ENCODE data around the gene EXD3. TPM values are rescaled to one million over a fixed set of nuclear protein-coding genes. Genes with fewer than 3 reads are reported as not detected.
"Not testable (repeated sequence)": the region's sequence is repeated elsewhere in the genome, so short reads cannot be mapped to it uniquely, and the experiment has no call there.

The EXD3 gene
- polyA plus RNA-seq, 1 donor, result 14.1 TPM

DNA sequence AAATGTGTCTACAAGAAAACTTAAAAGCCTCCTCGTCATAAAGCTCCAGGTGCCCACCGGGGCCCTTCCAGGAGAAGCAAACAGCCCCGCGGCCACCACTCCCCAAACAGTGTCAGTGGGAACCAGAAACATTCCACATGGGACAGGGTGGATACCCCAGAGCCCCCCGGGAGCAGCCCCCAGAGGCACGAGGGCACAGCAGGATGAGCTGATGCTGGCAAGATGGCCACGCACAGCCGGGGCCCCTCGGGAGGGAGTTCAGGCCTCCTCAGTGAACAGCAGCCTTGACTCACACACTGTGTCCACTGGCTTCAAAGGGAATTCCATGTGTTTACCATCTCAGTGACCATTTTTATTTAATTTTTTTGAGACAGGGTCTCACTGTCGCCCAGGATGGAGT, 10.5 kb downstream of the EXD3 start:
- no peak for DNase-seq

- no peak for DNase-seq
These were observed 11.1 kb downstream of the EXD3 start for GRCh38 chr9:137411645-137412380.

GRCh38 chr9:137411260-137411644, 11.7 kb downstream of the EXD3 start:
- DNase-seq, result no peak

- DNase-seq, result no peak
These were observed 12.1 kb downstream of the EXD3 start for GRCh38 chr9:137410891-137411249.

GRCh38 chr9:137410236-137410890, 12.6 kb downstream of the EXD3 start:
- not testable (repeated sequence) for DNase-seq

DNA sequence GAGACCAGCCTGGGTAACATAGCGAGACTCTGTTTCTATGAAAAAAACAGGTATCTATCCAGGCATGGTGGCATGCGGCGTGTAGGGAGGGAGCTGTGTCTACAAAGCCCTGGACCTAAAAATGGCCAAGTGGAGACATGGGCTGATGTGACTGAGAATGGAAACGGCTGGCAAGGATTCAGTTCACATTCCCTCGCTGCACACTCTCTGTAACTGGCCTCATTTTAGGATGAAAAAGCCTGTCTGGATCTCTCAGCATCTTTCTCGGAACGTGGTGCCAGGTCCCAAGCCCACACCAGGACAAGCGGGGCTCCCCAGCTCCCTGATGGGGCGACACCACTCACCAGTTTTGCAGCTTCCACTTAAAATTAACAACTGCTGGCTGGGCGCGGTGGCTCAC, 13.4 kb downstream of the EXD3 start:
- no peak for DNase-seq

DNA sequence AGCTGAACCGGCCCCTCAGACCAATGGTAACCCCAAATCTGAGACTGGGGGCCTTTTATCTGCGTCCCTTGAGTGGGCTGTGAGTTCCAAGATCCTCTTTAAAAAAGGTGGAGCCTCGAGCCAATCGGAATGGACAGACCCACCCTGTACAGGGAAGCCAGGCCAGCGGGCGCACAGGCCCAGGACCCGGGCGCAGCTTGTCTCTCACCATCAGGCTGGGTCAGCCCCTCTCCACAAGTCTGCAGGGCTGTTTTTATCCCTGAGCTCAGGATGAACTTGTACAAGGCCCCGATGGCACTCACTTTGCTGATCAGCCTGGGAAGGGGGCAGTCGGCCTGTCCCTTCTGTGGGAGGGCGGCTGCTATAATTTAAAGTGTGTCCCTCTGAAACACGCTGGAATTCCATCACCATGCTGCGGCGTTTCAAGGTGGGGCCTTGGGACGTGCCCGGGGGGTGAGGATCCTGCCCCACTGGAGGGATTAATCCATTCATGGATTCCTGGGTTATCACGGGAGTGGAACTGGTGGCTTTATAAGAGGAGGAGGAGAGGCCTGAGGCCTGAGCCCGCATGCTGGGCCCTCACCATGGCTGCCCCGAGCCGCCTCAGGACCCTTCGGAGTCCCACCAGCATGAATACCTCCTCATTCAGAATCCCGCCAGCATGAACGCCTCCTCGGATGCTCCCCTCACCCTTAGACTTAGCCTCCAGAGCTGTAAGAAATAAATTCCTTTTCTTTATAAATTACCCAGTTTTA, 14.1 kb downstream of the EXD3 start:
- no peak for DNase-seq

GRCh38 chr9:137407590-137408300, 15.2 kb downstream of the EXD3 start:
- DNase-seq, result no peak

DNA sequence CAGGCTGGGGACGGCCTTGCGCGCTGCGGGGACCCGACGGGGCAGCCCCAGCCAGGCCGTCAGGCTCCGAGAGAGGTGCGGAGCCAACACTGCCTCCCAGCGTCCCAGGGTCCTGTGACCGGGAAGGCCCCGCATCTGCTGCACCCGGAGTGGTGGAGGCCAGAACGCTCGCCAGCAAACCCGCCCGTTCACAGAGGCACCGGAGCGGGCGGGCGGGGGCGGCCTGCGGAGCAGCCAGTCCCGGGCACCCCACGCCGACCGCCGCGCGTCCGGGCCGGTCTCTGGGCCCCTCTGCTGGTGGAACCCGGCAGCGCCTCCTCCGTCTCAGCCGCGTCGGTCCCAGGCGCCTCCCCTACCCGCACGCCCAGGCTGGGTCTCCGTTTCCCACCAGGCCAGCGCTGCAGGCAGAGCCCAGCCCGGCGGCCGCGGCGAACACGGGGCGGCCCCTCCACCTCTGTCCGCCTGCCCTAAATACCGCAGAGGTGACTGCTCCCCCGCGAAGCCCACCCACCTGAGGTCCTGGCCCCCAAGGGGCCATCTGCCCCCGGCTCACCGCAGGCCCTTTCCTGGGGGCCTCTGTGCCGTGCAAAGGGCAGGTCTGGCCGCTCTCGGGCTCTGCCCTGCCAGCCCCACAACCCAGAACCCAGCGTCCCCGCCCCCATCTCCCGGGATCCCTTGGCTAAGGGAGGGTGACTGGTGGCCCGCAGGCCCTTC, 15.9 kb downstream of the EXD3 start:
- peak; percentile 75 for DNase-seq

GRCh38 chr9:137406085-137406760, 16.7 kb downstream of the EXD3 start:
- no peak for DNase-seq

- DNase-seq, result no peak
These were observed 17.3 kb downstream of the EXD3 start for GRCh38 chr9:137405677-137406081.

DNA sequence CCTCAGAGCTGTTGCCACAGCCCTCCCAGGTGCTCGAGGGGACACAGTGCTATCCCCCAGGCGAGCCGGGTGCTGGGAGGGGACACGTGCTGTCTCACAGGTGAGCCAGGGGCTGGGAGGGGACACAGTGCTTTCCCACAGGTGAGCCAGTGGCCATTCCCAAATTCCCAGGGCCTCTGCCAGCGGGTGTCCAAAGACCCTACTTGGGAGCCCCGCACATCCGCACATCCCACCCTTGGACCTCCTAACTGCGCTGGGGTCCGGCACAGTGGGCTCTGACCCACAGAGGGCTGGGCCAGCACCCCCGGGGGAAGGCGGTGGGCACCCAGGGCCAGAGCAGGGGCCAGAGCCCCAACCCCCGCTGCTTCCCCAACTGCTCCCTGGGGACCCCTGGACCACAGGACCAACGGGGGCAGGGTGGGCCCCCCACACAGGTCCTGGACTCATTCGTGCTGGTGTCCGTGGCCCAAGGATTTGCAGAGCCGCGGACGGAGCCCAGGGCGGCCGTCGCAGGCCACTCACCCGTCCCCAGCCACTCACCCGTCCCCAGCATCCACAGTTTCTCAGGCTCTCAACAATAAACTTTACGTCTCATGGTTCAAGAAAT, 17.9 kb downstream of the EXD3 start:
- no peak for DNase-seq

GRCh38 chr9:137403269-137403668, 19.7 kb downstream of the EXD3 start:
- DNase-seq, result no peak

- DNase-seq, result no peak
These were observed 20.2 kb downstream of the EXD3 start for GRCh38 chr9:137402746-137403145.

DNA sequence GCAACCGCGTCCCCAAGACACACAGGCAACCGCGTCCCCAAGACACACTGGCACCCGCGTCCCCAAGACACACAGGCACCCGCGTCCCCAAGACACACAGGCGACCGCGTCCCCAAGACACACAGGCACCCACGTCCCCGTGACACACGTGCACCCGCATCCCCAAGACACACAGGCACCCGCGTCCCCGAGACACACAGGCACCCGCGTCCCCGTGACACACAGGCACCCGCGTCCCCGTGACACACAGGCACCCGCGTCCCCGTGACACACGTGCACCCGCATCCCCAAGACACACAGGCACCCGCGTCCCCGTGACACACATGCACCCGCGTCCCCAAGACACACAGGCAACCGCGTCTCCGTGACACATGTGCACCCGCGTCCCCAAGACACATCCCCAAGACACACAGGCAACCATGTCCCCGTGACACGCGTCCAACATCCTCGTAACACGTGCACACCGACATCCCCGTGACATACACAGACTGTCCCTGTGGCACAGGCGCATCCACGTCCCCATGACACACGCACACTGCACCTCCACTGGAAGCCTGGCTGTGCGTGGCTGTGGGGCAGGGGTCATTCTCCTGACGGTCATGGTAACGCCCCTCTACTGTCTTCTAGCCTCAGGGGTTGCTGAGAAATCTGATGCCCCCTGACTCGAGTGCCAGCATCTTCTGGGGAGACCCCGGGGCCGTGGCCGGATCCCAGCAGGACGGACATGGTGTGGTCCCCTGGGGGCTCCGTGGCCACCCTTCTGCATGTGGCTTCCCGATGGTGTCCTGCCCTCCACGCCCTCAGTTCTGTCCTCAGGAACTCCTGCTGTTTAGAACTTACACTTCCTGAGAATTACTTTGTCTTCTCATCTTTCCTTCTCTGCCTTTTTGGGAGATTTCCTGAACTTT, 24.1 kb downstream of the EXD3 start:
- DNase-seq, result no peak

DNA sequence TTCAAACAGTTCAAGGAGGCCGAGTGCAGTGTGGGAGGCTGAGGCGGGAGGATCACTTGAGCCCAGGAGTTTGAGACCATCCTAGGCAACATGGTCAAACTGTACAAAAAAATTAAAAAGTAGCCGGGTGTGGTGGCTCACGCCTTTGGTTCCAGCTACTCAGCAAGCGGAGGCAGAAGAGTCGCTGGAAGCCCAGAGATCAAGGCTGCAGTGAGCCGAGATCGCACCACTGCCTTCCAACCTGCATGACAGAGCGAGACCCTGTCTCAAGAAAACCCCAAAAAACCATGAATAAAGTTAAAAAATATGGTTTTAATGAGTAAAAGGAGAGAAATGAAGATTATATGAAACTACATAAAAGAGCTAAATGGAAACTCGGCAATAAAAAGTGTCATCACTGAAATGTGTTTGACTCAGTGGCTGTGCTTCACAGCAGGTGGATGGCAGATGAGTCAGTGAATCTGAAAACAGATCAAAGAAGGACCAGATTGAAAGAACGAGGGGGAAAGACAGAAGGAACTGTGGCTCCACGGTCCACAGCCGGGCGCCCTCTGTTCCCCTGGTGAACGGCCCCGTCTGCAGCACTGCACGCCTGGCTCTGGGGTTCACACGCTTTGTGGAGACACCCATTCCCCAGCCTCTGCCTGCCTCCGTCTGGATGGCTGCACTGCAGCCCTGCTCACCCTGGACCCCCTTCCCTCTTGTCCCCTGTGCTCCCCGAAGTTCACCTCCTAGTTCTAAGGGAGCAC, 25.1 kb downstream of the EXD3 start:
- DNase-seq, result no peak

GRCh38 chr9:137396634-137397367, 26.2 kb downstream of the EXD3 start:
- DNase-seq, result no peak

GRCh38 chr9:137396227-137396626, 26.7 kb downstream of the EXD3 start:
- no peak for DNase-seq
